Thoracic aorta endothelial cell (primary cell): Measurements from ENCODE around the gene SYNGR1. TPM values are rescaled to one million over a fixed set of nuclear protein-coding genes. Genes with fewer than 3 reads are reported as not detected.

Experiments used
- small RNA-seq: library from RNA; depleted of rRNA; stranded (forward); fragments of <200 nt; gene quantifications from one replicate; pipeline ENCODE3, GENCODE V24; 2012
- total RNA-seq: library from RNA; depleted of rRNA; stranded (reverse); fragments of >200 nt; gene quantifications from 2 replicates; pipeline ENCODE4 v1.2.3, GENCODE V29; 2012

The SYNGR1 gene, protein sequence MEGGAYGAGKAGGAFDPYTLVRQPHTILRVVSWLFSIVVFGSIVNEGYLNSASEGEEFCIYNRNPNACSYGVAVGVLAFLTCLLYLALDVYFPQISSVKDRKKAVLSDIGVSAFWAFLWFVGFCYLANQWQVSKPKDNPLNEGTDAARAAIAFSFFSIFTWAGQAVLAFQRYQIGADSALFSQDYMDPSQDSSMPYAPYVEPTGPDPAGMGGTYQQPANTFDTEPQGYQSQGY
- total RNA-seq: 1.7 and 2.8 TPM in 2 replicates

DNA sequence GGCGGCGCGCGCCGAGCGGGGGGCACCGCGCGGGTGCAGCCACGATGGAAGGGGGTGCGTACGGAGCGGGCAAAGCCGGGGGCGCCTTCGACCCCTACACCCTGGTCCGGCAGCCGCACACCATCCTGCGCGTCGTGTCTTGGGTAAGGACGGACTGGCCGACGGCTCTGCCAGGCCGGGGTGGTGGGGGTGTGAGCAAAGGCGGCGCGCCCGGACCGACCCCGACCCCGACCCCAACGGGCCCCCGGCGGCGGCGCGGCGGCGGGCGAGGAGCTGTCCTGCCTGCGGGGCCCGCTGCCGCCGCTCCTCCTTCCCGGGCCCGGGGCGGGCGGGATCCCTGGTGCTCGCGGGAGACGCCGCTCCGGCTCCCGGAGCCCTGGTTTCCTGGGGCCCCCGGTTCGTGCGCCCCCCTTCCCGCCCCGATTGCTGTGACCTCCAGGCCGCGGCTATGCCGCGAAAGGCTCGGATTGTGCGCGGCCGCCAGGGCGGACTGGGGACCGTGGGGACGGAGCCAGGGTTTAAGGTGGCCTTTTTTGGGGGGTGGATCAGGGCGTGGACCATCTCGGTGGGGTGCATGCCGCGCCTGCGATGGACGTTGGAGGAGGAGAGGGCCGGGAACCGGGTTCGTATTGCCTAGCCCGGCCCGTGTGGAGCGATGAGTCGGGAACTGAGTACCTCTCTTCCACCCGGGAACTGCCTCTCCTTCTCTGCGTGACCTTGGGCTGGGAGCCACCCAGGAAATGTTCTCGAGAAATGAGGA, at the start of gene SYNGR1:
TSS of gene SYNGR1 (plus strand) at position 25 of the 760 bp plus-strand sequence. CDS start at position 45, 20 bp downstream.

DNA sequence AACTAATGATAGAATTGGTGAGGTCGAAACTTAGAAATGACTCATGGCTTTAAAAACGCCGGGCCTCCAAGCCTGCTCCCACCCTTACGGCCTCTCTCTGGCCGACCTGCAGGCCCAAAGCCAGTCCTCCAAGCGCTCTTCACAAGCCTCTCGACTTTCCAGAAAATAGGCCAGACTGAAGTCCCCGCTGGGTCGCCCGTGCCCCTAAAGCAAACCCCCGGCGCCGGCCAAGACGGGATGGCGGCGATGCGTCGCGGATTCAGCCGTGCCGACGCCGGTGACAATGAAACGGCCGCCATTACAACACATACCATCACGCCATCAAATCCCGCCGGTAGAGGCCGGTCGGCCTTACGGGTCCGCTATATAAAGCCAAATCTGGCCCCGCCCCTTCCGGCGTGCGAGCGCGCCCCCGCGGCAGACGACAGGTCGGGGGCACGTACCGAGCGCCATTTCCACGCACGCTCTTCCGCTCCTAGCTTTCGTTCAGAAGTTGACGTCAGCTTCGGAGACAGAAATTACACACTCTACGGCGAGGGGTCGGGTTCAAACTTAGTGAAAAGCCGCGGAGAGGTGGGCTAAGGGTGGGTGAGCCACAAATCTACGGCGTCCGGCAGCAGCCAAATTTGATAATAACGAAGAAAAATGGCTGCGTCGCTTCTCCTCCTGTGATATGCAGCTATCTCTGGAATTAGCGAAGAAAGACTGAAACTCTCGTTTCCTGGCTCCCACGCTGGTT, 30.3 kb upstream of the SYNGR1 start, which contains the start of gene RPL3:
TSS of gene RPL3 (minus strand) at position 340 of the 739 bp plus-strand sequence. CDS start at position 314, 26 bp downstream.

Small RNAs within 50 kb of the gene (small RNA-seq; reads per million reads assigned to genes)
- gene SNORD43 (not detected), gene SNORD83A (28,556 reads per million, percentile 100 among the genes with 10 or more reads in this experiment), gene SNORD83B (not detected)

Other genes starting within 250 kb of the SYNGR1 start
- gene CBX7, start 197.3 kb upstream of the SYNGR1 start, total RNA-seq: 4.1 and 4.9 TPM in 2 replicates
- 69.5 and 71.6 TPM in 2 replicates for gene PDGFB, start 105.0 kb upstream of the SYNGR1 start, total RNA-seq
- 2,415 and 2,760 TPM in 2 replicates for gene RPL3, start 30.4 kb upstream of the SYNGR1 start, total RNA-seq
- gene TAB1, start 49.8 kb downstream of the SYNGR1 start, total RNA-seq: 11.6 and 14.8 TPM in 2 replicates
- not detected in 2 replicates for gene MGAT3, start 107.0 kb downstream of the SYNGR1 start, total RNA-seq
- 34.3 and 42.6 TPM in 2 replicates for gene MIEF1, start 152.3 kb downstream of the SYNGR1 start, total RNA-seq
- gene ATF4, start 170.6 kb downstream of the SYNGR1 start, total RNA-seq: 228 and 263 TPM in 2 replicates
- gene RPS19BP1, start 182.8 kb downstream of the SYNGR1 start, total RNA-seq: 43.4 and 68.9 TPM in 2 replicates
- not detected in 2 replicates for gene CACNA1I, start 220.8 kb downstream of the SYNGR1 start, total RNA-seq